ENCODE results near the gene FCRL2. TPM values are rescaled to one million over a fixed set of nuclear protein-coding genes. Genes with fewer than 3 reads are reported as not detected.

The FCRL2 gene
- total RNA-seq, 1 donor from 2014 or later = not detected

DNA sequence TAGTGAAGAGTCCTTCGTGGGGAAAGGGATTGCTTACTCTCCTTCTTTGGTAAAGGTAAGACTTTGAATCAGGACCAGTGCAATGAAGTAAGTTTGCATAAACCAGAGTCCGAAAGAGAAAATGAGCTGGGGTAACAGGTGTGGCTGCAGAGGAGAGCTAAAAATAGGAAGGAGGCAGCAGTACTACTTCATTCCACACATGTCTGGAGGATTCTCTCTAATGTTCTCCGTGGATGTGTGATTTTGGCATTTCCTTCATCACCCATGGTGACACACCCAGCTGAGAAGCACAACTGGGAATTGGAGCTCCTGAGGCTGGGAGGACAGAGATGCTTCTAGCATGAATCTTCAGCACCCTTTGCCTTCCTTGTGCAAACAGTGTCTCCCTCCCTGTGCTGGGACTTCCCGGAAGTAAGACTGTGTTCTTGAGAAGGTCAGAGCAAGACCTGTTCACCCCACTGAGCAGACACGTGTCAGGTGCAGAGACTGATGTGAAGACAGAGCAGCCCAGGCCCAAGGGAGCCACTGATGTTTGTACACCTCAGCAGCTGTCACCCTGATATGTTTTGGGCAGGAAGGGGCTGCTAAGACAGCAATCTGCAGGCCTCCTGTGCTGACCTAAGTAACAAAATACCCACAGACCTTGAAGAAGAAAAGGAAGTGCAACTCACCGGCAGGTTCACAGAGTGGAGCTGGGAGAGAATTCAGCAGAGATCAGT lies 29.7 kb upstream of the FCRL2 start:
- Mint-ChIP-seq H3K9me3 (no peaks in the 10 kb centered on the region), H3K27me3 (peaks cover 7% of the 10 kb centered on the region), H3K4me1 (ENCODE audit: unreplicated experiment) (no peaks in the 10 kb centered on the region), H3K4me3 (no peak overlapping the region), H3K27ac (no peak overlapping the region), H3K36me3 (no peaks in the 10 kb centered on the region)
- TF ChIP-seq, protein P1, sequence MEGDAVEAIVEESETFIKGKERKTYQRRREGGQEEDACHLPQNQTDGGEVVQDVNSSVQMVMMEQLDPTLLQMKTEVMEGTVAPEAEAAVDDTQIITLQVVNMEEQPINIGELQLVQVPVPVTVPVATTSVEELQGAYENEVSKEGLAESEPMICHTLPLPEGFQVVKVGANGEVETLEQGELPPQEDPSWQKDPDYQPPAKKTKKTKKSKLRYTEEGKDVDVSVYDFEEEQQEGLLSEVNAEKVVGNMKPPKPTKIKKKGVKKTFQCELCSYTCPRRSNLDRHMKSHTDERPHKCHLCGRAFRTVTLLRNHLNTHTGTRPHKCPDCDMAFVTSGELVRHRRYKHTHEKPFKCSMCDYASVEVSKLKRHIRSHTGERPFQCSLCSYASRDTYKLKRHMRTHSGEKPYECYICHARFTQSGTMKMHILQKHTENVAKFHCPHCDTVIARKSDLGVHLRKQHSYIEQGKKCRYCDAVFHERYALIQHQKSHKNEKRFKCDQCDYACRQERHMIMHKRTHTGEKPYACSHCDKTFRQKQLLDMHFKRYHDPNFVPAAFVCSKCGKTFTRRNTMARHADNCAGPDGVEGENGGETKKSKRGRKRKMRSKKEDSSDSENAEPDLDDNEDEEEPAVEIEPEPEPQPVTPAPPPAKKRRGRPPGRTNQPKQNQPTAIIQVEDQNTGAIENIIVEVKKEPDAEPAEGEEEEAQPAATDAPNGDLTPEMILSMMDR (conservative IDR thresholded peaks at IDR 0.05) = no peak
- no peak for DNase-seq (ENCODE audit: extremely low spot score, unreplicated experiment)

DNA sequence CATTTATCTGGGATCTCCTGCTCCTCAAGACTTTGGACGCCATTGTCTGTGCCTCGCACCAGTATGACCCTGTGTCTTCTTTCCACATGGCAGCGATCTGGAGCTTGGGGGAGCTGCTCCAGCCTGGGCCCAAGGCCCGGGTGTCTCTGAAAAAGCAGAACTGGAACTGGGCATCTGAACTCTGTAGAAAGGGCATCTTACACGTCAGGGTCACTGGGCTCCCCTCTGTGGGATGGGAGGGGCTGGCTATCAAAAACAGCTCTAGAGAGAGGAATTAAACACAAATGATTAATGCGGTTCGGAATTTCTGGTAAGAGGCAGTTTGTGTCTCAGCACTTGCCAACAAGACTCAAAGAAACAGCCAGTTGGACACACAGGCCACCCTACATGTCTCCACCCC lies 26.9 kb upstream of the FCRL2 start:
- Mint-ChIP-seq H3K36me3 (no peaks in the 10 kb centered on the region), H3K9me3 (no peaks in the 10 kb centered on the region), H3K27ac (no peak overlapping the region), H3K27me3 (peaks cover 7% of the 10 kb centered on the region), H3K4me1 (ENCODE audit: unreplicated experiment) (no peaks in the 10 kb centered on the region), H3K4me3 (no peak overlapping the region)
- TF ChIP-seq, protein P1 (conservative IDR thresholded peaks at IDR 0.05) = no peak
- DNase-seq (ENCODE audit: extremely low spot score, unreplicated experiment) = no peak

DNA sequence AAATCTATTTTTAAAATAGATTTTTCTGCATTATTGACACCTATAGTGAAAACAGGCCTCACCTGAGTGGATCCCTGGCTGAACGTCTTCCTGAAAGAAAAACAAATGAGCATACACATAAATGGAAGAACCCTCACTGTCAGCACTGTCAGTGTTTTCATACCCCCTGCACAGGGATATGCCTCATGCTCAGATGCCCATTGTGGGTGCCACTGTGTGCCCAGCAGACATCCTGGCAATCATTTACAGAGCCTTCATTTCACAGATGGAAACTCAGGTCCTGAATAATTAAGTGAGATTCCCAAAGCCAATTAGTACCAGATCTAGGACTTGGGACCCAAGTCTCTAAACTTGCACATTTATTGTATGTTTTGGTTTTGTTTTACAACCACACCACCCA lies 23.1 kb upstream of the FCRL2 start:
- no peaks in the 10 kb centered on the region for H3K4me1 Mint-ChIP-seq (ENCODE audit: unreplicated experiment)
- DNase-seq (ENCODE audit: extremely low spot score, unreplicated experiment) = no peak
- TF ChIP-seq, protein P1 (conservative IDR thresholded peaks at IDR 0.05) = no peak
- no peaks in the 10 kb centered on the region for H3K9me3 Mint-ChIP-seq
- no peak overlapping the region for H3K27ac Mint-ChIP-seq
- H3K4me3 Mint-ChIP-seq = no peak overlapping the region
- H3K27me3 Mint-ChIP-seq = peaks cover 4% of the 10 kb centered on the region
- no peaks in the 10 kb centered on the region for H3K36me3 Mint-ChIP-seq

DNA sequence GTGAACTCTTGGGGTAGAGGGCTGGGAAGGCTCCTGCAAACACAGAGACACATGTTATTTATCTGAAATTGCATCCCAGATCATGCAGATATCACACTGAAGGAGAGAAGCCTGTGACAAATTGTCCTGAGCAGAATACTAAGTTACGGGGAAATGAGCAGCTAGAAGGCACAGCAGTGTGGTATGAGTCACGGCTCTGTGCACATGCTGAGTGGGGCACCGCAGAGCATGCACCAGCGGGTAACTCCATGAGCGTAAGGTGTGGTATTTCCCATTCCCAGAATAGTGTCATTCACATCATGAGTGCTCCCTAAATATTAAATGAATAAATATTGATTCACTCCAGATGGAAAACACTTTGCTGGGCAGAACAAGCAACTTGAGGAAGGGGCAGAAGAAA lies 21.3 kb upstream of the FCRL2 start:
- Mint-ChIP-seq H3K4me1 (ENCODE audit: unreplicated experiment) (no peaks in the 10 kb centered on the region), H3K27ac (no peak overlapping the region), H3K36me3 (no peaks in the 10 kb centered on the region), H3K27me3 (peaks cover 4% of the 10 kb centered on the region), H3K9me3 (no peaks in the 10 kb centered on the region), H3K4me3 (no peak overlapping the region)
- TF ChIP-seq, protein P1 (conservative IDR thresholded peaks at IDR 0.05) = no peak
- DNase-seq (ENCODE audit: extremely low spot score, unreplicated experiment) = no peak

GRCh38 chr1:157785248-157785647 lies 8.3 kb upstream of the FCRL2 start:
- no peak for DNase-seq (ENCODE audit: extremely low spot score, unreplicated experiment)
- Mint-ChIP-seq H3K4me1 (ENCODE audit: unreplicated experiment) (no peaks in the 10 kb centered on the region), H3K36me3 (no peaks in the 10 kb centered on the region), H3K27me3 (no peaks in the 10 kb centered on the region), H3K9me3 (no peaks in the 10 kb centered on the region), H3K4me3 (no peak overlapping the region), H3K27ac (no peak overlapping the region)
- TF ChIP-seq, protein P1 (conservative IDR thresholded peaks at IDR 0.05) = no peak

All from type B pancreatic cell (in vitro differentiated cells).